Anterior cingulate cortex (tissue), 58 donors: ENCODE measurements around the gene MARCHF3.
A peak's percentile ranks its signal among the peaks of the same experiment; 100 is the strongest.
"Not testable (repeated sequence)": the region's sequence is repeated elsewhere in the genome, so short reads cannot be mapped to it uniquely, and the experiment has no call there.

Experiments
- DNase-seq, 58 donors: peaks; one replicate each; lab custom pipeline; 2025; lab: John Stamatoyannopoulos, UW

Gene MARCHF3, protein sequence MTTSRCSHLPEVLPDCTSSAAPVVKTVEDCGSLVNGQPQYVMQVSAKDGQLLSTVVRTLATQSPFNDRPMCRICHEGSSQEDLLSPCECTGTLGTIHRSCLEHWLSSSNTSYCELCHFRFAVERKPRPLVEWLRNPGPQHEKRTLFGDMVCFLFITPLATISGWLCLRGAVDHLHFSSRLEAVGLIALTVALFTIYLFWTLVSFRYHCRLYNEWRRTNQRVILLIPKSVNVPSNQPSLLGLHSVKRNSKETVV

DNA sequence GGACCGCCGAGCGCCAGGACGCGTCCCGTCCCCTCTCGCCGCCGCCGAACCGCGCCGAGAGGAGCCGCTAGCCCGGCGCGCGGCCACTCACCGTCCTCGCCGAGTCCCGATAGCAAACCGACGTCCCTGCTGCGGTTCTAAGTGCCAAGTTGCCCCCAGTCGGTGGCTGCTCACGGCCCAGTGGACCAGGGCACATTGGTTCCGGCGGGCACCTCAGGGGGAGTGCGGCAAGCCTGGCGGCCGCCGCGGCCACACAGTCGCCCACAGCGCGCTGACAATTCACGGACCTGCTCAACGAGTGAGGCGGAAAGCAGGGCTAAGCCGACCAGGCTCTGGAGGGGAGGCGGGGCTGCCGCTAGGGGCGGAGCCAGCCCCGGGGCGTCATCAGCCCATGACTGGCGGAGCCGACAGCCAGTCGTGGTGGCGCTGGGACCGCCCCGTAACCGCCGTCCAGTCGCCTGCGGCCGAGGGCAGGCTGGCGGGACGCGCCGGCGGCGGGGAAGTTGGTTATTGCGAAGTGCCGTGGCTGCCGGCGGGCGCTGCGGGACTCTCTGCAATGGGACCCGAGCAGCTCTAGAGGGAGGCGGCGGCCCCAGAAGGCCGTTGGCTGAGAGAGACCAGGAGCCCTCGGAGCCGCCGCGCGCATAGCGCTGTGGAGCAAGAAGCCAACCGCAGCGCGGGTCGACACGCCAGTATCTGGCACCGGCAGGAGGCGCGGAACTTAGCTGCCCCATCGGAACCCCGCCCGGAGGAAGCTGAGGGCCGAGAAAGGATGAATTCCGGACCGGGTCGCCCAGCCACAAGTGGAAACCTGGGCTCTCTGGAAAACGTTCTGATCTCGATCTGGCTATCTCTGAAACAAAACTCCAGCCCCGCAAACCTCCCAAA, at the start of gene MARCHF3:
Gene MARCHF3, minus strand, starts transcription at position 300 of the 888 bp plus-strand sequence. CDS start 112,387 bp downstream, outside the sequence.
- DNase-seq, result peak; percentile 29 to 96 (median 90)

DNA sequence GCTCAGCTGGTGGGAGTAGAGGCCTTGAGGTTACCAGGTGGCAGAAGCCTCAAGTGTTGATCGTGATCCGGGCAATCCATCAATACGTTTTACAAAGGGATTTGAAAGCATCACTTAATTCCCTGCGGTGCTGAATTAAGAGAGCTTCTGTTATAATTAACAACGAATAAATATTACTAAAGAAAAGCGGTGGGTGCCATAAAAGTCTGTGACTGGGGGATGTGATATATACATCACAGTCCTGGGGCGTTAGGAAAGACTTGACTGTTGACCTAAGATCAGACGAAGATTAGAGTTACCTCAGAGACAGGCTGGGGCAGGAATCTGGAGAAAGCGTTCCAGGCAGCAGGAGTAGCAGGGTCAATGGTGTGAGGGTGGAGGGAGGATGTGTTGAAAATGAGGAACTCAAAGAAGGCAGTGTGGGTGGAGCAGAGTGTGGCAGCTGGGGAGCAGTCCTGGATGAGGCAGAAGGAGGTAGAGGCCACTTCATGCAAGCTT, 49.7 kb upstream of the MARCHF3 start:
- DNase-seq, result no peak

DNA sequence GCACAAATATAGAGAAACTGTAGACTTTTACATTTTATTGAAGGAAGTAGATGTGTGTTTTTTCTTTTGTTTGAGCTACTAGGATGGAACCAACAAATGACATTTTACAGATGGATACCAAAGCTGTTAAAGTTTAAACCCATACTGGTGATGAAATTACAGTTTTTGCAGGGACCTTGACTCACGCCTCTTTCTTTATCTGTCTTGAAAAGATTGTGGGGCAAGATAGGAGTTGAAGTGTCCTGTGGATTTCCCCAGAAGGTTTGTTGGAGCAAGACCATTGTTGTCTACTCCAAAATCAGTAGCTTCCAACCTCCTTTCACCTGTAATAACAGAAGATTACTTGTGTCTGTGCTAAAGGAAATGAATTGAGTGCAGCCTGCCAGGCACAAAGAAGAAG, 47.0 kb upstream of the MARCHF3 start:
- no peak for DNase-seq

DNA sequence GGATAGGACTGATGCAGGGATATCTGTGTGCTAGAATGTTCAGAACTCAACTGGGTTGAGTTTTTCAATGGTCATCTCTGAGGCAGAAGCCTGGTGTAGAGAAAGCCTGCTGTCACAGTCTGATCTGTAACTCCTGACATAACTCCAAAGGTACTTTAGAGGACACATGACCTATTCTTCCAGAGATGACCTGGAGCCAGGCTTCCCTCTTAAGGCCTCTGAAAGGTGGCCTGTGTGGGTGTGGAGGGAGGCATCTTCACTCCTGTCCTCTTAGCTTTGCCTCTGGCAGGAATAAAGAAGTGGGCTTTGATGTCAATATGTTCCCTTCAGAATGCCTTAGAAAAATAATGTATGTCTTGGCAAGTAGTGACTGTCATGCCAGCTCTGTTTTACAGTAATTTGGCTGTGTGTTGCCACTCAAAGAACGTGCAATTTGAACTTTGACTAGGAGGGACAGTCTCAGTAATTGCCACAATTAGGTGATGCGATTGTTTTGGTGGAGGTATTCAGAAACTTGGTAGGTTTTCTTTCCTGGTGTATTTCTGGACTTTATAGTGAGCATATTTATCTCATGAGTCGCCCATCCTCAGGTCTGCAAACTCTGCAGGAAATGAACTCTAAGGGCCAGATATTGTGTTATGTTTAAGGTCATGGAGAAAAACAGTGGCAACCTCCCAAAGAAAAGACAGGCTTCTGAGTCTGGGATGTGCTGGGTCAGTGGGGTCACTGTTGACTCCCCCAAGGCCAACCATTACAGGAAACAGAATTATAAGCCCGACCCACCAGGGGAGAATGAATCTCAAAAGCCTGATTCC, 46.2 kb upstream of the MARCHF3 start:
- no peak for DNase-seq

DNA sequence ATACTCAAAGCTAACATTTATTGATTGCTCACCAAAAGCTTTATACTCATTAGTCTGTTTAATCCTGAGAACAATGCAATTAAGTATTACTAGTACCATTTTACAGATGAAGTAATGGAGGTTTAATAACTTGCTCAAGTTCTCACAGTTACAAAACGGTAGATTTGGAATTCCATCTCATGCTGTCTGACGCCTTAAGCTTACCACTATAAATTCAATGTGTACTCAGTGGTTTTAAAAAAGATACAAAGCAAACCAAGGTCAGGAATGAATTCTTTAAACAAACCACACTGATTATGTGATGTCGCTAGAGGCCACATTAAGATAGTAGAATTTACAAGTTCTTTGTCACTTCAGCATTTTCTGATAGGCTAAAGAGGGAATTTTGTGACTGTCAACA, 44.1 kb upstream of the MARCHF3 start:
- no peak for DNase-seq

DNA sequence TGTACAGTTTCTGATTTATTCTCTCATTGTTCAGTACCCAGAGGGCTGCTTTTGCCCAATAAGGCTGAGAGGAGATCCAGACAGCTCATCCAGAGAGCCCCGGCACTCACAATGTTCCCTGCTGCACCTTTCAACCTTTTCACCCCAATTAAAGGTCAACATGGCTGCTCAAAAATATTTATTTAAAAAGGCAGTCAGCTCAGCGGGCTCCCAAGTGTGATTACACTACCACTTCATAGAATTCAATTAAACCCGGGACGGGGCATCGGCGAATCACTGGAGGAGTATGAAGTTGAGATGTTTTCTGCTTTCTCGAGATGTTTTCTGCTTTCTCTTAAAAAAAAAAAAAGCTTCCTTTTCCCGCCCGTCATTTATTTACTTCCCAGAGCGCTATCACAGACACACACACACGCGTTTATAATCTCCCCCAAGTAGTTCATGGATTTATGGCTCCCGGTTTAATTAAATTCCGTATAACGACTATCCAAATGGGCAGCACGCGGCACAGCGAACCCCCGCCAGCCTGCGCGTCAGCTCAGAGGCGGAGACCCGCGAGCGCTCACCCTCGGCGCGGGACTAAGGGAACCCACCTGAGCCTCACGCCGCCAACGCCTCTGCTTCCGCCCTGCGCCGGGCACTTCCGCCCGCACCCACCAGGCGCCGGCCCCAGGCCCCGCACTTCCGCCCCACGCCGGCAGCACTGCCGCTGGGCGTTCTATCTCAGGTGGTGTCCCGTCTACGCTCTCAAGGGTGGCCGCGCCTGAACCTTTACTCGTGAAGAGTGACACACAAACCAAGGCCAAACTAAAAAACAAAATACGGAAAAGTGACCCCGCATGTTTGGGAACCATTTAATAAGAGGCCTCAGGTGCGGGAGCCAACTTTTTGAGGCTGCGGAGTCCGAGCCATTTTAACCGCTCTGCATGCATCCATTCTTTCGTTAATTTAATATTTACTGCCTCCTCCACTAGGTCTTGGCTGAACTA, 42.8 kb upstream of the MARCHF3 start, which contains the start of gene C5orf63:
Gene C5orf63, minus strand, starts transcription at position 642 of the 986 bp plus-strand sequence. CDS start 14,507 bp downstream, outside the sequence.
- DNase-seq, result peak in 19 of 58 donors; percentile 2 to 28 (median 10)

DNA sequence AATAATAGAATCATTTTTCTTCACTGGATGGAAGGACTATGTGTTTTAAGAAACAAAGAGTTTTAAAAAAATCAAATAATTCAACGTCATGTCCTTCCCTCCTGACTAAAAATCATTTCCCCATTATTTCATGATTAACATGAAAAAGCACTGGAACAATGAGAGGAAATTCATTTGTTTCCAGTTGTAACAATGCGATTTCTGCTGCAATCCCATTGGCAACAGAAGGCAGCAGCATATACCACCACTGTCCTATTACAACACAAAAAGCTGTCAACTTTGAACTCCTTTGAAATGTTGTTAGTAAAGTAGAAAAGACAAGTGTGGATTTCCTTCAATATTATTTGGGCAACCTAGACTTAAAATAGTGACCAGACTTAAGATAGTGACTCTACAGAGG, 39.9 kb upstream of the MARCHF3 start:
- no peak for DNase-seq

DNA sequence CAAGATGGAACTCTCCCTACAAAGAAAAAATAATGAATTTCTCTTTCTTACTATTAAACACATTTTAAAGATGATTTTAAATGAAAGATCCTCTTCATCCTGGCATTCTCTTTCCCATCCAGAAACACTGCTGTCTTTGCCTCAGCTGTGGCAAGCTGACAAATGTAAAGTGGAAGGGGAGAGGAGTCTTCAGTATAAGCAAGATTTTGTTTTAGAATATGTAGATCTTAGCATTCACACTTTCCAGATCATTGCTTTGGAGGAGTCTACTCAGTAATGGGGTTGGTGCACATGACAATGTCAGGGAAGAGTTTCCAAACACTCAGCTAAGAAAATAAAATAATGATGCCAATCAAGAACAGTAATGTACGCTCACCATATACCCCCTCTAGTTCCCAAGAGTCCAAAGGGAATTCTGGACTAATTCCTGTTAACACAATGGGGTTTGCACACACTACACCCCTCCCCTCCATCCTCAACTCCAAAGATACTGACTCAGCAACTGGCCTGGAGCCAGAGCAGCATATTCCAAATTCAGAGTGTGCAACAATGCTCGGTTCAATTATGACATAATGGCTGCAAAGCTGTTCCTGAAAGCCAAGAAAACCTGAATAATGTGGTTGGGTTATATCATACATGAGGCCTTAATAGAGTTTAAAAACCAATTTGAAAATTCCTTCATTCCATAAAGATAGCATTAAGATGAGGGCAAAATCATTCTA, 38.3 kb upstream of the MARCHF3 start:
- peak in 3 of 58 donors; percentile 1 to 45 (median 5) for DNase-seq

DNA sequence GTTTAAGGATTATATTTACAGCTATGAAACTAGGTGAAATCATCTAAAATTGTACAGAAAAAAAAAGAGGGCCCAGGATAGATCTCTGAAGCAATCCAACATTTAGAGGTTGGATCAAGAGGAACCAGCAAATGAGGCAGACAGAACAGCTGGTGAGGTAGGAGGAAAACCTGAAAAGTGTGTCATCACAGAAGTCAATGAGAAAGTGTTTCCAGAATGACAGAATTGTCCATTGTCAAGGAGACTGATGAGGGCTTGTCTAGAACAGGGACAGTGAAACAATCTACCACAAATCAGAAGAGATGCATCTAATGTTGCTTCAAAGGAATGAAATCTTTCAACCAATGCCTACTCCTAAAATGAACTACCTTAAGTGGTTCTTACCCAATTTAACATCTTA, 36.4 kb upstream of the MARCHF3 start:
- DNase-seq, result no peak

DNA sequence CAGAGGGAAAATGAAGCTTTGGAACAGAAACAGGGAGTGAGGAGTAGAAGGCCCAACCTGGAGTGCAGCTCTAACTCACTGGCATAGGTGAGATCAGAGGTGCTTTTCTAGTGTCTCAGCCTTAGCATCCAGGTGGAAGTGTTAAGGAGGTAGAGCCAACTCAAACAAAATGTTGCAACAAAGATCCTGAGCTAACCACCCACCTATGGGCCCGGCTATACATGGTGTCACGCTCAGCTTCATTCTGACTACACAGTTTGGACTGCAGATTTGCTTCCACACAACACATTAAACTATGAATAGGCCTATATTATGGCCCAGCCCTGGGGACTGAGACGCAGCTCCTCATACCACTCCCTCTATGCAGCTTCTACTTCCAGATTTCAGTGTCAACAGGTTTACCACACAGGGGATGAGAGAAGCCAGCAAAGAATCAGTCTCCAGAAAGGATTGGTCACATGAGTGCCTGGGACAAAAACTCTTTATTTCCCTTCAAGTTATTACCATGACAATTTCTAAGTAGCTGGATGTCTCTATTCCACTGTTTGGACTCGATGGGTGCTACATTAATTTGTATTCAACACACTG, 34.0 kb upstream of the MARCHF3 start:
- DNase-seq, result no peak

DNA sequence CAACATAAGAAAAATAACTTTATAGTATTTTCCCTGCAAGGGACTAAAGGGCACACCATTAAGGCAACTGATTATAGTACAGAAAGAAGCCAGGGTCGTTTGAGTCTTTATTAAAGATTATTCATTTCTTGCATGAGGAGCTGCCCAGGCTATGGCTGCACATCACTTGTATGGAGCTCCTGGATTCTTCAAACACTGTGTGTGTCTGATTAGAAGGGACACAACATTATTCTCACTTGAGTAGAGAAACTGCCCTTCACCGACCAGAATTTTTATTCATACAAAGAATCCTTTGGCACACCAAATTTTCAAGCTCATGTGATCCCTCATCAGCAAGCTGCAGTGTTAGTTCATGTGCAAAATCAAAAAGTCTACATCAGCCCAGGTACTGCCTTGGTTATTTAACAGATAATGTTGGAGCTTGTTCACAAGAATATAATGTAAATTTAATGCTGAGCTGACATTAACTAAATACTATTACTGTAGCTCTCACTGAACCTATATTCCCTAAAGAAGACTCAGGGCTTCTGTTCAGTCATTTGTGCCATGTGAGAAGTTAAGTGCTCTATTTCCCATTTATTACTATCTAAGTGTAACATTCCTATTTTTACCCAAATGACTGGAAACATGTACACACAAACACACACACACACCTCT, 33.0 kb upstream of the MARCHF3 start:
- no peak for DNase-seq

DNA sequence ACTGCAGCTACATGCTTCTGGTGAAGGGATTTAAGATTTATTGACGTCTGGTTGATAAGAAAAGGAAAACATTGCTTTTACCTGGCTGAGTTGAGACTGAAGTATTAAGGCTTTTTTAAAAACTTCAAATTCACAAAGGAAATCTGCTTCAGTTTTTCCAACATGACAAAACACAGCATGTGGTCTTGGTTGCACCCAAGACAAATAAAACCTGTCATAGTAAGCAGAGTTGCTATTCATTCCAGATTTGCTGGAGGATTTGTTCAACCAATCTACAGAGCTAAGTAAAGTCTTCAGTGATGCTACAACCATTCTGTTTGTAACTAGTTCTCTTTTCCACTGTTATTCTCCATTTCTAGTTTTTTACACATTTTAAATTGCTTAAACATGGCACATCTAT, 31.6 kb upstream of the MARCHF3 start:
- no peak for DNase-seq

DNA sequence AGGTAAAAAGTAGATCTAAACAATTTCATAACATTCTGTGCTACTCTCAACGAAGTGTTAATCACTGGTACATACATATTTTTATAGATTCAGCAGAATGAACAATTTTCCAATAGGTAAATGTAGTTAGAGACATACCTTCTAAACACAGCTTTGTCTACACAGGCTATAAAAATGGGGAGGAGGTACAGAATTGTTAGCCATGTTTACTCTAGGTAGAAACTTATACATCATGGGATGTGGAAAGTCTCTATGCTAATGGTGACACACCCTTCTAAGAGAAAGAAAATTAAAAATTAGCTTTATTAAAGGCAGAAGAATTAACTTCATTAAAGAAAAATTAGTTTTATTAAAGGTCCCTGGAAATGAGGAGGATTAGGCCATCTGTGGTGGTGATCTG, 31.2 kb upstream of the MARCHF3 start:
- DNase-seq, result no peak

DNA sequence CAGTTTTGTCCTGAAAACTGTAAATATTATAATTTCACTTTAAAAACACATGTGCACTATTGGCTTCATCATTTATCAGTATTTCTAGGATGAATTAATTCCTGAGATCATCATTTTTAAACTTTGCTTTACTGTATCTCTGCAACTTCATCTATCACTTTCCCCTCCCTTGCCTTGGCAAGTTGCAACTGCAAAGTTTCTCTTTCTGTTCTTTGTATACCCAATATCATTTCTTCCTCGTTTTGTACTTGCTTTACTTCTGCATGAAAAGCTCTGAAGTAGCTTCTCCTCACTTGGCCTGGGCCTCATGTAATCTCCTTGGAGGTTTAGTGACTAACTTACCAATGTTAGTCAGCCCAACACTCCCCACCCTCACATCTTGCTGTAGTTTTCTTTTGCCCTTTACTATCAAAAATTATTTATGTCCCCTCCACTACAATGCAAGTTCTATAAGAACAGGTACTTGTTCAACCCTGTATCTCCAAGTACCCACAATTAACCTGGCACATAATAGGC, 30.2 kb upstream of the MARCHF3 start:
- DNase-seq, result no peak

DNA sequence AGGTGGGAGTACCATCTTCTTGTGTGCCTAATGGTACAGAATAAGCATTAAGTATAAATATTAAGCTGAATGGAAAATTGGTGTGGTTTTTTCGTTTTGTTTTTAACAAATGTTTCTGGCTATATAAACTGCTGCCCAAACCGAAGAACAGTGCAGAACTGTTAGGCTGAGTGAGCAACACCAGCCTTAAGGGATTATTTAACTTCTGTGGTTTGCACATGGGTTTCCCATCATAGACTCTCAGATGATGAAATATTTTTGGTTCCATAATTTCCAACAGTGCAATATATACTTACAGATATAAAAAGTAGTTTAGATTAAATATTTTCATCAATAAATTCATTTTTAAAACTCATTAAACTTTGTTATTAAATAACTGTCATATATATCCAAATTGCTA, 26.5 kb upstream of the MARCHF3 start:
- DNase-seq, result no peak

DNA sequence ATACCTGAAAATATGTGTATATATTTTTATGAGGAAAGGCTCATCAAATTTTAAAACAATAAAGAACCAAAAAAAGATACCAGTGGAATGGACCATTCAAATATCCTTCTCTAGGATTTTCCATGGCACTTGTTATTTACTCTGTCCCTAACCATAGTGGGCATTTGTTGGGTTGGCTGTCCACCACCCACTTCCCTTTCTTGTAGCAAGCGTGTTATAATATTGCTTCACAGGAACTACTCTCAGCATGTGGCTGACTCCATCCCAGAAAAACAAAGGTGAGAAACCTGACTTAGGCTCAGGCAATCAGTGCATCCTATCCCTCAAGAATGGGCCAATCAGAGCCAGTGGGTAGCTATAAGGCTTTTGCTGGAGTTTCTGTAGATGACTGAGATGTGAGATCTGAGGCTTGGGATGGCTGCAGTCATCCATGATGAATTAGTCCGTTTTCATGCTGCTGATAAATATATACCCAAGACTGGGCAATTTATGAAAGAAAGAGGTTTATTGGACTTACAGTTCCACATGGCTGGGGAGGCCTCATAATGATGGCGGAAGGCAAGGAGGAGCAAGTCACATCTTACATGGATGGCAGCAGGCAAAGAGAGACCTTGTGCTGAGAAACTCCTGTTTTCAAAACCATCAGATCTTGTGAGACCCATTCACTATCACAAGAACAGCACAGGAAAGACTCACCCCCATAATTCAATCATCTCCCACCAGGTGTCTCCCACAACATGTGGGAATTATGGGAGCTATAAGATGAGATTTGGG, 25.7 kb upstream of the MARCHF3 start:
- DNase-seq, result no peak

DNA sequence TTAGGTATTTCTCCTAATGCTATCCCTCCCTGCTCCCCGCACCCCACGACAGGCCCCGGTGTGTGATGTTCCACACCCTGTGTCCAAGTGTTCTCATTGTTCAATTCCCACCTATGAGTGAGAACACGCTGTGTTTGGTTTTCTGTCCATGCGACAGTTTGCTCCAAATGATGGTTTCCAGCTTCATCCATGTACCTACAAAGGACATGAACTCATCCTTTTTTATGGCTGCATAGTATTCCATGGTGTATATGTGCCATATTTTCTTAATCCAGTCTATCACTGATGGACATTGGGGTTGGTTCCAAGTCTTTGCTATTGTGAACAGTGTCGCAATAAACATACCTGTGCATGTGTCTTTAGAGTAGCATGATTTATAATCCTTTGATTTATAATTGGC, 23.2 kb upstream of the MARCHF3 start:
- DNase-seq, result not testable (repeated sequence)
